ENCODE measurements around the gene SOHLH1. TPM values are rescaled to one million over a fixed set of nuclear protein-coding genes. Genes with fewer than 3 reads are reported as not detected.
A peak's percentile ranks its signal among the peaks of the same experiment; 100 is the strongest.

SOHLH1 gene
- total RNA-seq, 2 donors from 2014 or later, result not detected

- Mint-ChIP-seq H3K4me1 (ENCODE audit: low read depth) (no peaks in the 10 kb centered on the region), H3K36me3 (ENCODE audit: insufficient read depth in 2 of 2) (no peaks in the 10 kb centered on the region), H3K27me3 (ENCODE audit: low read depth) (no peaks in the 10 kb centered on the region), H3K27ac (no peak overlapping the region), H3K4me3 (no peak overlapping the region), H3K9me3 (no peaks in the 10 kb centered on the region)
- DNase-seq (no peak), ATAC-seq (replicated peaks in 1 of 2) (no peak)
These were observed 6.1 kb upstream of the SOHLH1 start for GRCh38 chr9:135705376-135705775.

GRCh38 chr9:135704483-135704882 lies 5.2 kb upstream of the SOHLH1 start:
- Mint-ChIP-seq H3K27ac (no peak overlapping the region), H3K36me3 (ENCODE audit: insufficient read depth in 2 of 2) (no peaks in the 10 kb centered on the region), H3K9me3 (no peaks in the 10 kb centered on the region), H3K27me3 (ENCODE audit: low read depth) (no peaks in the 10 kb centered on the region), H3K4me3 (no peak overlapping the region), H3K4me1 (ENCODE audit: low read depth) (no peaks in the 10 kb centered on the region)
- DNase-seq (no peak), ATAC-seq (replicated peaks in 1 of 2) (no peak)

GRCh38 chr9:135703726-135704125 lies 4.4 kb upstream of the SOHLH1 start:
- no peaks in the 10 kb centered on the region for H3K9me3 Mint-ChIP-seq
- no peak for DNase-seq
- no peaks in the 10 kb centered on the region for H3K4me1 Mint-ChIP-seq (ENCODE audit: low read depth)
- H3K27ac Mint-ChIP-seq, result no peak overlapping the region
- no peaks in the 10 kb centered on the region for H3K27me3 Mint-ChIP-seq (ENCODE audit: low read depth)
- ATAC-seq (replicated peaks in 1 of 2), result no peak
- no peak overlapping the region for H3K4me3 Mint-ChIP-seq
- no peaks in the 10 kb centered on the region for H3K36me3 Mint-ChIP-seq (ENCODE audit: insufficient read depth in 2 of 2)

GRCh38 chr9:135701959-135702721 lies 2.9 kb upstream of the SOHLH1 start, which contains the start of gene KCNT1:
TSS of gene KCNT1 (plus strand) at chr9:135702185. CDS start at chr9:135702259, 74 bp downstream.
- H3K9me3 Mint-ChIP-seq, result no peaks in the 10 kb centered on the region
- H3K4me3 Mint-ChIP-seq, result no peak within 1 kb of the TSS
- DNase-seq (peak; percentile 54 to 75), ATAC-seq (replicated peaks in 1 of 2) (peak; percentile 74 to 75)
- no peaks in the 10 kb centered on the region for H3K4me1 Mint-ChIP-seq (ENCODE audit: low read depth)
- no peaks in the 10 kb centered on the region for H3K36me3 Mint-ChIP-seq (ENCODE audit: insufficient read depth in 2 of 2)
- no peaks in the 10 kb centered on the region for H3K27me3 Mint-ChIP-seq (ENCODE audit: low read depth)
- H3K27ac Mint-ChIP-seq, result no peak within 1 kb of the TSS

GRCh38 chr9:135701067-135701958 lies 2.0 kb upstream of the SOHLH1 start:
- no peaks in the 10 kb centered on the region for H3K4me1 Mint-ChIP-seq (ENCODE audit: low read depth)
- H3K27me3 Mint-ChIP-seq (ENCODE audit: low read depth), result no peaks in the 10 kb centered on the region
- ATAC-seq (replicated peaks in 1 of 2), result peak; percentile 37 to 44
- peak in 1 of 2 donors; percentile 13 for DNase-seq
- no peak overlapping the region for H3K27ac Mint-ChIP-seq
- no peak overlapping the region for H3K4me3 Mint-ChIP-seq
- no peaks in the 10 kb centered on the region for H3K36me3 Mint-ChIP-seq (ENCODE audit: insufficient read depth in 2 of 2)
- no peaks in the 10 kb centered on the region for H3K9me3 Mint-ChIP-seq

- no peak for DNase-seq
- no peak for ATAC-seq (replicated peaks in 1 of 2)
- no peak overlapping the region for H3K27ac Mint-ChIP-seq
- H3K27me3 Mint-ChIP-seq (ENCODE audit: low read depth), result no peaks in the 10 kb centered on the region
- no peak overlapping the region for H3K4me3 Mint-ChIP-seq
- no peaks in the 10 kb centered on the region for H3K36me3 Mint-ChIP-seq (ENCODE audit: insufficient read depth in 2 of 2)
- no peaks in the 10 kb centered on the region for H3K9me3 Mint-ChIP-seq
- H3K4me1 Mint-ChIP-seq (ENCODE audit: low read depth), result no peaks in the 10 kb centered on the region
These were observed 1.2 kb upstream of the SOHLH1 start for GRCh38 chr9:135700525-135700924.

- Mint-ChIP-seq H3K27me3 (ENCODE audit: low read depth) (no peaks in the 10 kb centered on the region), H3K27ac (no peak overlapping the region), H3K4me1 (ENCODE audit: low read depth) (no peaks in the 10 kb centered on the region), H3K9me3 (no peaks in the 10 kb centered on the region), H3K36me3 (ENCODE audit: insufficient read depth in 2 of 2) (no peaks in the 10 kb centered on the region), H3K4me3 (no peak overlapping the region)
- ATAC-seq (replicated peaks in 1 of 2) (no peak), DNase-seq (no peak)
These were observed 514 bp downstream of the SOHLH1 start for GRCh38 chr9:135698767-135699166.

GRCh38 chr9:135698236-135698635 lies 1.0 kb downstream of the SOHLH1 start:
- Mint-ChIP-seq H3K4me1 (ENCODE audit: low read depth) (no peaks in the 10 kb centered on the region), H3K27ac (no peak overlapping the region), H3K4me3 (no peak overlapping the region), H3K9me3 (no peaks in the 10 kb centered on the region), H3K27me3 (ENCODE audit: low read depth) (no peaks in the 10 kb centered on the region), H3K36me3 (ENCODE audit: insufficient read depth in 2 of 2) (no peaks in the 10 kb centered on the region)
- no peak for DNase-seq
- no peak for ATAC-seq (replicated peaks in 1 of 2)

GRCh38 chr9:135697226-135697625 lies 2.1 kb downstream of the SOHLH1 start:
- no peaks in the 10 kb centered on the region for H3K4me1 Mint-ChIP-seq (ENCODE audit: low read depth)
- ATAC-seq (replicated peaks in 1 of 2) (no peak), DNase-seq (no peak)
- H3K27me3 Mint-ChIP-seq (ENCODE audit: low read depth), result no peaks in the 10 kb centered on the region
- no peak overlapping the region for H3K27ac Mint-ChIP-seq
- H3K4me3 Mint-ChIP-seq, result no peak overlapping the region
- no peaks in the 10 kb centered on the region for H3K36me3 Mint-ChIP-seq (ENCODE audit: insufficient read depth in 2 of 2)
- H3K9me3 Mint-ChIP-seq, result no peaks in the 10 kb centered on the region

GRCh38 chr9:135696446-135696845 lies 2.8 kb downstream of the SOHLH1 start:
- H3K27ac Mint-ChIP-seq, result no peak overlapping the region
- no peaks in the 10 kb centered on the region for H3K9me3 Mint-ChIP-seq
- no peaks in the 10 kb centered on the region for H3K4me1 Mint-ChIP-seq (ENCODE audit: low read depth)
- ATAC-seq (replicated peaks in 1 of 2), result no peak
- no peak overlapping the region for H3K4me3 Mint-ChIP-seq
- no peak for DNase-seq
- H3K36me3 Mint-ChIP-seq (ENCODE audit: insufficient read depth in 2 of 2), result no peaks in the 10 kb centered on the region
- H3K27me3 Mint-ChIP-seq (ENCODE audit: low read depth), result no peaks in the 10 kb centered on the region

- Mint-ChIP-seq H3K4me3 (no peak overlapping the region), H3K4me1 (ENCODE audit: low read depth) (no peaks in the 10 kb centered on the region)
- no peak for ATAC-seq (replicated peaks in 1 of 2)
These were observed 3.6 kb downstream of the SOHLH1 start for GRCh38 chr9:135695642-135696041.

GRCh38 chr9:135695036-135695435 lies 4.2 kb downstream of the SOHLH1 start:
- Mint-ChIP-seq H3K27me3 (ENCODE audit: low read depth) (no peaks in the 10 kb centered on the region), H3K36me3 (ENCODE audit: insufficient read depth in 2 of 2) (no peaks in the 10 kb centered on the region)

More at GRCh38 chr9:135695642-135696041, 3.6 kb downstream of the SOHLH1 start:
- no peaks in the 10 kb centered on the region for H3K36me3 Mint-ChIP-seq (ENCODE audit: insufficient read depth in 2 of 2)
- no peaks in the 10 kb centered on the region for H3K9me3 Mint-ChIP-seq
- H3K27ac Mint-ChIP-seq, result no peak overlapping the region
- H3K27me3 Mint-ChIP-seq (ENCODE audit: low read depth), result no peaks in the 10 kb centered on the region
- DNase-seq, result no peak

GRCh38 chr9:135694414-135694813 lies 4.9 kb downstream of the SOHLH1 start:
- no peaks in the 10 kb centered on the region for H3K4me1 Mint-ChIP-seq (ENCODE audit: low read depth)
- H3K36me3 Mint-ChIP-seq (ENCODE audit: insufficient read depth in 2 of 2), result no peaks in the 10 kb centered on the region
- no peak overlapping the region for H3K4me3 Mint-ChIP-seq
- no peak overlapping the region for H3K27ac Mint-ChIP-seq
- DNase-seq (no peak), ATAC-seq (replicated peaks in 1 of 2) (no peak)
- H3K9me3 Mint-ChIP-seq, result no peaks in the 10 kb centered on the region
- no peaks in the 10 kb centered on the region for H3K27me3 Mint-ChIP-seq (ENCODE audit: low read depth)

More at GRCh38 chr9:135695036-135695435, 4.2 kb downstream of the SOHLH1 start:
- ATAC-seq (replicated peaks in 1 of 2), result no peak
- Mint-ChIP-seq H3K4me1 (ENCODE audit: low read depth) (no peaks in the 10 kb centered on the region), H3K9me3 (no peaks in the 10 kb centered on the region), H3K27ac (no peak overlapping the region), H3K4me3 (no peak overlapping the region)
- no peak for DNase-seq

Measured in activated T-cell treated with anti-CD3 and anti-CD28 coated beads, Interleukin-2, amount 50 U/mL, for 72 hours (primary cell).